ENCODE measurements around the gene DNAJC10.
"Not testable (repeated sequence)": the region's sequence is repeated elsewhere in the genome, so short reads cannot be mapped to it uniquely, and the experiment has no call there.

DNAJC10 gene

GRCh38 chr2:182682210-182682609, 33.8 kb upstream of the DNAJC10 start:
- no peak overlapping the region for H3K4me3 ChIP-seq (ENCODE audit: low read depth, low read length)
- DNase-seq (ENCODE audit: low read depth): no peak
- TF ChIP-seq CTCF (IDR thresholded peaks at IDR 0.05; ENCODE audit: control insufficient read depth, extremely low read depth, insufficient read depth): no peak

- no peak overlapping the region for H3K4me3 ChIP-seq (ENCODE audit: low read depth, low read length)
- no peak for DNase-seq (ENCODE audit: low read depth)
- no peak for TF ChIP-seq CTCF (IDR thresholded peaks at IDR 0.05; ENCODE audit: control insufficient read depth, extremely low read depth, insufficient read depth)
Measured at GRCh38 chr2:182685559-182685958, 30.5 kb upstream of the DNAJC10 start.

- not testable (repeated sequence) for H3K4me3 ChIP-seq (ENCODE audit: low read depth, low read length); DNase-seq (ENCODE audit: low read depth)
Measured at GRCh38 chr2:182686763-182687162, 29.3 kb upstream of the DNAJC10 start.

GRCh38 chr2:182694189-182694588, 21.9 kb upstream of the DNAJC10 start:
- H3K4me3 ChIP-seq (ENCODE audit: low read depth, low read length): no peak overlapping the region
- TF ChIP-seq CTCF (IDR thresholded peaks at IDR 0.05; ENCODE audit: control insufficient read depth, extremely low read depth, insufficient read depth): no peak
- no peak for DNase-seq (ENCODE audit: low read depth)

GRCh38 chr2:182695776-182696175, 20.3 kb upstream of the DNAJC10 start:
- no peak overlapping the region for H3K4me3 ChIP-seq (ENCODE audit: low read depth, low read length)
- TF ChIP-seq CTCF (IDR thresholded peaks at IDR 0.05; ENCODE audit: control insufficient read depth, extremely low read depth, insufficient read depth): no peak
- no peak for DNase-seq (ENCODE audit: low read depth)

GRCh38 chr2:182698671-182699070, 17.4 kb upstream of the DNAJC10 start:
- H3K4me3 ChIP-seq (ENCODE audit: low read depth, low read length): no peak overlapping the region
- no peak for TF ChIP-seq CTCF (IDR thresholded peaks at IDR 0.05; ENCODE audit: control insufficient read depth, extremely low read depth, insufficient read depth)
- no peak for DNase-seq (ENCODE audit: low read depth)

- no peak overlapping the region for H3K4me3 ChIP-seq (ENCODE audit: low read depth, low read length)
- TF ChIP-seq CTCF (IDR thresholded peaks at IDR 0.05; ENCODE audit: control insufficient read depth, extremely low read depth, insufficient read depth): no peak
- no peak for DNase-seq (ENCODE audit: low read depth)
Measured at GRCh38 chr2:182705761-182706160, 10.3 kb upstream of the DNAJC10 start.

GRCh38 chr2:182706751-182707150, 9.3 kb upstream of the DNAJC10 start:
- TF ChIP-seq CTCF (IDR thresholded peaks at IDR 0.05; ENCODE audit: control insufficient read depth, extremely low read depth, insufficient read depth): no peak
- no peak overlapping the region for H3K4me3 ChIP-seq (ENCODE audit: low read depth, low read length)
- DNase-seq (ENCODE audit: low read depth): no peak

Data from LNCaP clone FGC (cell line).